Glomerular visceral epithelial cell (primary cell): ENCODE results near the gene POU2AF1.

Source experiments
- DNase-seq: peaks from one replicate; pipeline ENCODE4 v3.0.0-alpha.2; 2016; ENCODE audit errors: extremely low spot score

POU2AF1 gene

DNA sequence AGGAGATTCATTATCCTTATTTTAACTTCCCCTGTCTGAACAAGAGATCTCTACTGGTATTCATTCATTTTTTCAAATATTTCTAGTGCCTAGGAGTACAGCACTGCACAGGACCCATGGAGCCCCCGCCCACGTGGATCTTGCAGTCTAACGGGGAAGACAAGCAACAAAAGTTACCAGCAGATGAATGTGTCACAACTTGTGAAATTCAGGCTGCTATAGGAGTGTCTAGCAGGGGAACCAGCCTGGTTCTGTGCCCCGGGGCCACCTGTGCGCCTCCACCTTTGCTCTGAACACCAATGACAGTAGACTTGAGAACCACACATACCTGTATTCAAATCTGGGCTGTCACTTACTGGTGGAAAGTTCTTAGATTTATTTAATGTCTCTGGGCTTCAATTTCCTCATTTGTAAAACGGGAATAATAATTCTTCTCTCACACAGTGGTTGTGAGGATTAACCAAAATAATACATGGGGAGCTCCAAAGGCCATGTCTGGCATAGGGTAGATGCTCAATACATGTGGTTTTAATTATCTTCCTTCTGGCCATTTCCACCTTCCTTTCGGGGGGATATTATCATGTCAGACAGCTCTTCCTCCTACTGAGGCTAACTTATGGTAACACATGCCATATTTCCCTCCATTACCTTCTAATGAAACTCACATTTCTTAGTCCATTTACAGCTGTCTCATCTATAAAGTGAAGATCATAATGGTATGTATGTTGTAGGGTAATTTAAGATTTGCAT lies 17.8 kb downstream of the POU2AF1 start:
- DNase-seq: no peak

DNA sequence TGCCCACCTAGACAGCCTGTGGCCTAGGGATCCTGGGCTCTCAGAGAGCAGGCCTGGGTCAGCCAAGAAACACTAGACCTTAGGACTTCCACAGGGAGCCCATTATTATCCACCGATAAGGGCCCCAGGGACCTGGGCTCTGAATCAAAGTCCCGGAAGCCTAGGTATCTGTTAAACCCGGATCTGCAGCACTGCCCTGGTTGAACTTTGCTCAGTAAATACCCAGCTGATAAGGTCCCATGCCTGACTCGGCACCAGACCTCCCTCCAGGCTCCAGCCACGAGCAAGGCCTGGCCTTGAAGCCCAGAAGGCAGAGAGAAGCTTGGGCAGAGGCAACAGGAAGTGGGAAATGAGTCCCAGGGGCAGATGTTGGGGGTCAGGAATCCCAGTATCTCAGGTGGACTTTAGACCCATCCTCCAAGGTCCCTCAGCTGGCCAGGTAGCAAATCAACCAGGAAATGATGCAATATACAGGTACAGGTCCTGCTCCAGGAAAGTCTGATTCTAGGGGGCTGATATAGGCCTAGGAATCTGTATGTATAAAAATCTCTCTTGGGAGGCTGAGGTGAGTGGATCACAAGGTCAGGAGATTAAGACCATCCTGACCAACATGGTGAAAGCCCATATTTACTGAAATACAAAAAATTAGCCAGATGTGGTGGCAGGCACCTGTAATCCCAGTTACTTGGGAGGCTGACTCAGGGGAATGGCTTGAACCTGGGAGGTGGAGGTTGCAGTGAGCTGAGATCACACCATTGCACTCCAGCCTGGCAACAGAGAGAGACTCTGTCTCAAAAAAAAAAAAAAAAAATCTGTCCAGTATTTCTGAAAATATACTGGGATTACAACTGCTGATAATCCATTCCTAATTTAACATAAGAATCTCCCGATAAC lies 18.7 kb downstream of the POU2AF1 start:
- no peak for DNase-seq

DNA sequence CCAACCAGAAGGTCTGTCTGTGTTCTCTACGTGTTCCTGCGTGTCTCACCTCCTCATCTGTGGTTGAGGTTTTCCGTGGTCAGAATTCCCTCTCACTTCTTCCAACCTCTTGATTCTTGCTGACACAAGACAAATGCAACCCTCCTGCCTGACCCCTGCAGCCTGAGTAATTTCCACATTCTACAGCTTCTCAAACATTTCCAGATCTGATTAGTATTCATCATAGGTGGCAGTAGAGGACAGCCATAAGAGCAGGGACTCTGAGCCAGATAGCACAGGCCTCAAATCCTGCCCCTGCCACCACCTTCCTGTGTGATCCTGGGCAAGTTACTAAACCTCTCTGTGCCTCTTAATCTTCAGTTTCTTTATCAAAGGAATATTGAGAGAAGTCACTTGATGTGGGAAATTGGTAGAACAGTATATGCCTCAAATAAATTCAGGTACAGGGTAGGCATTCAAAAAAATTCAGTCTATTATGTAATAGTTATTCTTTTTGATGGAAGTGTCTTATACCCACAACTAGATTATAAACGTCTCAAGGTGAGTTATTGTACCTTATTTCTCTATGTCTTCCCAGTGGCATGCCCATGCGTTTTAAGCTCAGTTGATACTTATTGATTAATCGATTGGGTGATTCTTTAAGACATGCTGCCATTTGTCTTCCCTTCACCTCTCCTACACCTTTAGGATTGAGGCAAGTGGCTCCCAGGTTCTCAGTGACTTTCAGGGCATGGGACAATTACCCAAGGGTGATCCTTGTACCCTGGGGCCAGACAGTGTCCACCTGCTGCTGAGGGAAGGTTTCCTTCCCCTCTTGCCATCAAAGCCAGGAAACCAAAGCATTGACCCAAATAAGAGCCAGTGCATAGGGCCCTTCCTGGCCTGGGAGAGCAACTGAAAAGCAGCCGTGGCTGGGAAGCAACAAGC lies 19.6 kb downstream of the POU2AF1 start:
- no peak for DNase-seq

DNA sequence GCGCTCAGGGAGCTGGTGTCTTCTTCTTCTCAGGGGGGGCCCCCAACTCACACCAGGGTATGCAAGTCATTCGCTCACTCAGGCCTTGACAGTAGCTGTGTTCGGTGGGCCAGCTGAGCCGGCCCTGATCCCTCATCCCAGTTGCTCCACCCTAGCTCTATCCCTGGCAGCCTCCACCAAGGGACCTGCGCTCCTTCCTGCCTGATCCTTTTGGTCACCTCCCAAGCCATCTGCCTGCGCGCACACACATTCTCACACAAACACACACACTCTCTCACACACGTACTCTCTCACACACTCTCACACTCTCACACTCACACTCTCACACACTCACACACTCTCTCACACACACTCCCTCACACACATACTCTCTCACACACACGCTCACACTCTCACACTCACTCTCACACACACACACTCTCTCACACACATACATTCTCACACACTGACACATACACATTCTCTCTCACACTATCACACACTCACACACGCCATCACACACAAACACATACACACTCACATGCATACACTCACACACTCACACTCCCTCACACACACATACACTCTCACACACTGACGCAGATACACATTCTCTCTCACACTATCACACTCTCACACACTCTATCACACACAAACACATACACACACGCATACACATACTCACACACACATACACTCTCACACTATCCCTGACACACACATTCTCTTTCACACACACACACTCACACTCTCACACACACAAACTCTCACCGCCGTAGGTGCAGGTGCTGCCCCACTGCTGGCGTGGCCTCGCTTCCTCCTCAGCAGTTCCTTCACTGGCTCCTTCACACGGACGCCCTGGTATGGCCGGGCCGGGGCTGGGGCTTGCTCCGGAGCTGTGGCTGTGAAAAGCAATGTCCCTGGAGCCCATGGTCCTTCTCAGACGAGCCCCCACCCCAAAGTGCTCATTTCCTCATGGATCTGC lies 20.8 kb downstream of the POU2AF1 start:
- no peak for DNase-seq

DNA sequence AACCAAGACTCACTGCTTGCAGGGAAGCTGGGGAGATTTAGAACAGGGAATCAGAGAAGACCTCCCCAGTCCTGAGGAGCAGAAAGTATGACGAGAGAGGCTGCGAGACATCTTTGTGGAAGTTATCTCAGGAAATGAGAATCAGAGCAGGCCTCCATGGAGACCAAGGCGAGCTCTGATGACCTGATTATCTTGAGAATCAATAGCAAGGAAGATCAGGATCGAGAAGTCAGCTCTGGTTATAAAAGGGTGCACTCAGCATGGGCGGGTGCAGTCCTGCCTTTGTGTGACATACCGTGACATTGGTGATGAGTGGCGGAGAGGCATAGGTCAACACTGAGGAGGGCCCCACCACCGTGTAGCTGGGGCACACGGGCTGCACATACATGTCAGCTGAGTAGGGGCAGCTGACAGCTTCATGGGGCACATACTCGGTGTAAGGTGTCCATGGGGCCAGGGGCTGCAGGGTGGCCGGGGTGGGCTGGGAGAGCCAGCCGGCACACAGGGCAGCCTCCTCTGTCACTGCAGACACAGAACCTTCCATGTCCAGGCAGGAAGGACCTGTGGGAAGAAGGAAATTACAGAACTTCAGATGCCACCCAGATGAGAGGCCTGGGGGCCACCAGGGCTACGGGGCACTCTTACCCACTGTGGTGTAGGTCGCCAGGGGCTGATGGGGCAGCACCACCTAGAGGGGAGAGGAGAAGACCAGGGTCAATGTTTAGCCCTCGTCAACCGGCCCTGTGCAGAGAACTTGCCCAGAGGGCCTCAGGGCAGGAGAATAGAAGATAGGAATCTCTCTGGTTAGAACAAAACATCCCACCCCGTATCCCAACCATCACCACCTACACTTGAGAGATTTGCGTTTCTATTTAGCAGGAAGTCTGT lies 21.7 kb downstream of the POU2AF1 start:
- no peak for DNase-seq

DNA sequence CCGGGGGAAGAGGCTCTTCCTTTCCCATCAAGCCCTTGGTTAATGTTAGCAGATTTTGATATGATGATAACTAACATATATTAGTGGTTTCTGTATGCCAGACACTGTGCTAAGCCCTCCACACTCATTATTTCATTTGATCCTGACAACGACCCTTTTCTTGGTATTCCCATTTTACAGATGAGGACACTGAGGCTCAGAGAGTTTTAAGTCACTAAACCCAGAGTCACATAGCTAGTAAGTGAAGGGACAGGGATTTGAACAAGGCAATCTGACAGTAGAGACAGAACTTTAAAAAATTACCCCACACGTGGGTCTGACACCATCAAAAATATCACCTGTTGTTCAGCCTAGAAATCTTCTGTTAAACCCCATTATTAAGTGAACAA lies 22.4 kb downstream of the POU2AF1 start:
- DNase-seq: no peak

DNA sequence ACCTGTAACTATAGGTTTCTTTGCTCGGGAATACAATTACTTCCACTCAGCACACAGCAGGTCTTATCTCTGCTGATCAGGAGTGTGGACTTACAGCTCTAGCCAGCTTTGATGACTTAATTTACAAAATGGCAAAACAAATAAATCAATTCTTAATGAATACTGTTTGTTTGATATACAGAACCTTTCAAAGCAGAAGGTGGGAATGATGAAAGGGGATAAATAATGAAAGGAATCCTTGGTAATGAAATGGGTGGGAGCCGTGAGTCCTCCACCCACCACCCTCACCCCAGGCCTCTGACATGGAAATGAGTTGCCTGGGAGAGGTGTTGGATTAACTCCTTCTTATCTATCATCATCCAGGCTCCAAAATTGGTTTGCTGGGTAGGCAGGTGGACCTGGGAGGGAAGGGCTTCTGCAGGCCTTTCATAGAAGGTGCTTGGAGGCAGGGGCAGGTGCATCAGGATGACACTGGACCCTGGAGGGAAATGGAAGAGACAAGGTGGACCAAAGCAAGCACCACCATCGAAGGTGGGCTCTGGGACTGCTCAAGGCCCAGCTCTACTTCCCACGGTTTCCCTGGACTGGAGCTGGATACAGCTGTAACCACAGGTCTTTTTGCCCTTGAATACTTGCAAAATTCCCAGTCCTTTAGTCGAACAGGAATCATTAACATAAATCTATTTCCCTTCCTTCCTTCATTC lies 23.0 kb downstream of the POU2AF1 start:
- no peak for DNase-seq

DNA sequence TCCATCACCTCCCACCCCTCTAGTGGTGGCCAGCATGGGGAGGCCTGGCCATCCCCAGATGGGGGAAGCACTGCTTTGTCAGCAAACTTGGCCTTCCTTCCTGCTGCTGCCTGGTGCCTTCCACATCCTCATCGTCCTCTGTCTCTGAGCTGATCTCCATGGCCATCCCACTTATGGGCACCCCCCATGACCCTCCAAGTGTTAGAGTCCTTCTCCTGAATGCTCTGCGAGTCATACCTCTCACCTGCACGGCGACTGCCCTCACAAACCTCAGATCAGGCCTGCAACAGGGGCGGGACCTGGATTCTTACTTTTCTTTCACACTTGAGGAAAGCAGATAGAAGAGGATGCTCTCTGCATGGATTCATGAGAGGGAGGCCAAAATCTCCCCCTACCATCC lies 24.0 kb downstream of the POU2AF1 start:
- no peak for DNase-seq

DNA sequence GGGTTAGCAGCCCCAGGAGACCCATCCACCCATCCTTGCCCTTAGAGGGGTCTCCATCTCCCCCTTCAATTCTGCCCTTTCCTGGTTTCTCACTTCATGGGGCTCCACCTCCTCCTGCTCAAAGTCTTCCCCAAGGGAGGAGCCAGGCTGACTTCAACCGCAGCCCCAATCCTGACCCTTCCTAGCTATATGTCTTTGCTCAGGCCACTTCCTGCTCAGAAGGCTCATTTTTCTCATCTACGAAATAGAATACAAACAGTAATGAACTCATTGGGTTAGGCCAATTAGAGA lies 24.5 kb downstream of the POU2AF1 start:
- DNase-seq: no peak

DNA sequence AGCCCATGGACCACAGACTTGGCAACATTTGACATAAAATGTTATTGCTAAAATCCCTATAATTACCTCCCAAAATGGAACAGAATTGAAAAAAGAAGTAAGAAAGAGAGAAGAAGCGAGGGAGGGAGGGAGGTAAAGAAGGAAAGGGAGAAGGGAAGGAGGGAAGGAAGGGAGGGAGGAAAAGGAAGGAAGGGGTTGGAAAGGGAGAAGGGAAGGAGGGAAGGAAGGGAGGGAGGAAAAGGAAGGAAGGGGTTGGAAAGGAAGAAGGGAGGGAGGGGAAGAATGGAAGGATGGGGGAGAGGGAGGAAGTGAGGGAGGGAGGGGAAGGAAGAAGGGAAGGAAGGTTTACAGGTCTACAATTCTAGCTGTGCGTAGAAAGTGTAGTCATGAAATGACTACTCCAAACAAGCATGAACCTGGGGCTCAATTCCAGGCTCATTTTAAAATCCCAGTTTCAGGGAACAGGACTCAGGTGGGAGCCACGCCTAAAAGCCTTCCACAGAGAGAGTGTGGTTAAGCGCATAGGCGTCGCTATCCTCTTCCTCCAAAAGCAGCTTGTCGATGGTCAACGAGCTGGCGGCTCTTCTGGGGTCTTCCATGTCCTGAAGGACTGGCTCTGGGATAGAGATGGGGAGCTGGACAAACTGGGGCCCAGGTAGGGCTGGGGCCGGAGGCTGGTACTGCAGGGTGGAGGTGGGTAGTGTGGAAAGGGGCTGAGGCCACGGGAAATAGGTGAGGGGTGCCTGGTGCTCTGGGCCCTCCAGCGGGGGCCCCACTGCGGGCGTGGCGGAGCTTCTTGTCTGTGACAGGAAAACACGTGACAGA lies 25.1 kb downstream of the POU2AF1 start:
- DNase-seq: no peak

DNA sequence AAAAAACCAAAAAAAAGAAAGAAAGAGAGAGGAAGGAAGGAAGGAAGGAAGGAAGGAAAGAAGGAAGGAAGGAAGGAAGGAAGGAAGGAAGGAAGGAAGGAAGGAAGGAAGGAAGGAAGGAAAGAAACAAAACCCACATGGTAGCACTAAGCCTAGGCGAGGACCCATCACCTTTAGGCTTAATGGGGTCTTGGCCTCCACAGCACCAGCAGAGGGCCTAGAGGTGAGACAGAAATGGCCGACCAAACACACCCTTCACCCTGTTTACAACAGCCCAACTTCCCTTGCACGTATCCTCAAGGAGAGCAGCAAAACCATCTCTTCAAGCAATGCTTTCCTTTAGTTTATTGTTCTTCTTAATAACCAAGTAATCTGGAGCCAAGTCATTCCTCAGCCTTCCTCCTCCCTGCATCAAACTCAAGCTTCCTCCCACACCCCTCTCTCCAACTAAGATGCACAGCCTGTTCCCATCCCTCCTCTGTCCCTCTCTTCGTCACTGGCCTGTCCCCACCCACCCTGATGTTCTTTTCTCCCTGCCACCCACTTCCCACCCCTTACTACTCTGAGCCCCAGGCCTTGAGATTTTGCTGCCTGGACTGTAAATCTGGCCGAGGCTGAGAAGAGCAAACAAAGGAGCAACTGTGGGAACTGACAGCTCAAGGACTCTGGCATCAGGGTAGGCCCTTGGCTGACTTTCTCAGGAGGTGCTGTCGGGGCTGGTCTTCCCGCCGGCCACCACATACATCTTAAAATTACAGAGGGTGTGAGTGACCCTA lies 26.0 kb downstream of the POU2AF1 start:
- DNase-seq: no peak

DNA sequence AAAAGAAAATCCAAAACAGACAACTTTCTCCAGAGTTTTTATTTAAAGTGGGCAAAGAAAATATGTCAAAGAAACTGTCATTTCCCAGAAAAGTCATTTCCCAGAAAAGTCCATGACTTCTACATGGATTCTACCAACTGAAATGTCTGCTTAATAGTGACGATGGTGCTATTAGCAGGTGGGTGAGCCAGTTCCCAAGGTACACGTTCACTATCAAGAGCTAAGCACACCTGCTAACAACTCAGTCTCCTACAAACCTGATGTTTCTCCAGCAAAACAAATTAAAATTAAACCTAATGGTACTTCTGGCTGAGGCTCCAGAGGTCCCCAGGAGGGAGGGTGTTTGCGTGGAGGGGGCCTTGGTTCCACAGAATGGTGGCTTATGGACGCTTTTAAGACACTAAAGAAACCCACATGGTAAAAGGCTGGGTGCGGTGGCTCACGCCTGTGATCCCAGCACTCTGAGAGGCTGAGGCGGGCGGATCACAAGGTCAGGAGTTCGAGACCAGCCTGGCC lies 26.8 kb downstream of the POU2AF1 start:
- DNase-seq: no peak

DNA sequence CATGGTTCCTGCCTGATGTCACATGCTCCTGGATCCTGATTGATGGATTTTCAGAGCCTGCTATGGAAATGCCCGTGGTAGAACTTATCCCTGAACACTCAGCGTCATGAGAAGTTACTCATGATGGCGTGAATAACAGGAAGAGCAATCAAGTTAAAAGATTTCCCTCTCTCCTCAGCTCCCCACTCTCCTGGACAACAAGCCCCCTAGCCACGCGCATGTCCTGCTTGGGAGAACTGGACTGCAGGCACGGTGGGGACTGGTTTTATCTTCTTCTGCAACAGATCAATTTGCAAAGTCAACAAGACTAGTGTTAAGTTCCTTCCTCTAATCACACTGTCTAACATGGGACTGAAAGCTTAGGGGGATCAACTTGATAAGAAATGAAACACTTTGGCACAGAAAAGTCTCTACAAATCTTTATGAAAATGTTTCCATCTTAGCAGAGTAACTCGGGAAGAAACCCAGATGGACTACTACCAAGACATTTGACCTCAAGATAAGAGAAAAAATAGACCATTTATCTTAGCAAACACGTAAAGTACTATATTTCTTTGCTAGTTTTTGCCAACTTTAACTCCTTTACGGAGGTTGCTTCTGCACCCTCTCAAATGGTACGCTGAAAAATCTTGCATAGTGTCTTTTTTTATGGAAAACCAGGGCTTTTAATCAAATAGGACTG lies 27.6 kb downstream of the POU2AF1 start:
- DNase-seq: no peak

DNA sequence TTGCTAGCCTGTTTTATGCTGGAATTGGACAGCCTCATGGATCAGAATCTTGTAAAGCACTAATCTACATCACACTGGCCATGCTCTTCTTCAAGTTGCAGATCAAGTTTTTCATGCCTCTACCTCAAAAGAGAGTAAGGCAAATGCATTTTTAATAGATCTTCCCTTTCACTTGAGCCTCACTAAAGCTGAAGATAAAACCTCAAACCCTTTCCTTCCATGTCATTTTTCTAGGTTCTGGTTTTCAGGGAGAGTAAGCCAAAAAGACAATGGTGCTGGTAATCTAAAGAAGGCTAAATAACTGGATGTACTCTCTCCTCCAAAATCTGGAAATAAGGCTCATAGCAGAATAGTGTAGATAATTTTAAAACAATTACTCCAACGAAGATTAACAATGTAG lies 28.3 kb downstream of the POU2AF1 start:
- no peak for DNase-seq

DNA sequence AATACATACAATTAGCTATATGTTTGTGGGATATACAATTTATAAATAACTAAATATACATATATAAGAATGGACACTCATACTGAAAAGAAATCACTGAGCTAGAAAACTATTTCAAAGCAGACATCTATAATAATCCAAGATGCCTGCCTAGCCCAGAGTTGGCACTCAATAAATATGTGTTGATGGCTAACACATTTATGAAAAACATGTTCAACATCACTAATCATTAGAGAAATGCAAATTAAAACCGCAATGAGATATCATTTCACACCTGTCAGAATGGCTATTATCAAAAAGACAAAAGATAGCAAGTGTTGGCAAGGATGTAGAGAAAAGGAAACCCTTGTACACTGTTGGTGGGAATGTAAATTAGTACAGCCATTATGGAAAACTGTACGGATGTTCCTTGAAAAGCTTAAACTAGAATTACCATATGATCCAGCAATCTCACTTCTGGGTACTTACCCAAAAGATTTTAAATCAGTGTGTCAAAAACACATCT lies 29.8 kb downstream of the POU2AF1 start:
- no peak for DNase-seq

DNA sequence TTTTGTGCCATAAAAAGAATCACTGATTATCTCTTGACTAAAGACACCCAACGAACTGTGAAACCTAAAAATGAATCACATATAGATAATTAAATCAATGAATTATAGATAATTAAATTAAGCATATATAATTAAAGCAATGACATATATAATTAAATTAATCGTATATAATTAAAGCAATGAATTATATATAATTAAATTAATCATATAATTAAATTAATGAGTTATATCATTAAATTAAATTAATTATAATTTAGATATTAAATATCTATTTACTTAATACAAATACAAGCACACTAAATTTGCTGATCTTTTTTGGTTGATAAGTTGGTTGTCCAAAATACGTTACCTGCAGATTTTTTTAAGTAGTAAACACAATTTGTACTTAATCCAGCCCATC lies 30.9 kb downstream of the POU2AF1 start:
- no peak for DNase-seq

DNA sequence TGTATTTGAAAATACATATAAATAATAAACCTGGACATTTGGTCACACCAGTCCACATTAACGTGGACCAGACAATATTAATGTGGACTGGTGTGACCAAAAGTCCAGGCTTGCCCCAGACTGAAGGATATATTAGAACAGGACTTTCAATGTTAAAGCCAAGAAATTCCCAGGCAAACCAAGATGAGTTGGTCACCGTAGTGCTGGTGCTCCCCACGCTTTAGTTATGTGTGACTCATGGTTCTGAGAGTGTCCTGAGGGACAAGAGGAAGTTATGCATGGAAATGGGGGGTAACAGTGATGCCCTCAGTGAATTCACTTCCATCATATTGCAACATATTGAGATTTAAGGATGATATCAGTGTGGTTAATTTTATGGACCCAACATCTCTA lies 31.4 kb downstream of the POU2AF1 start:
- DNase-seq: peak; percentile 3
